IMR-90 (cell line): ENCODE results near the gene RNF31.
A peak's percentile ranks its signal among the peaks of the same experiment; 100 is the strongest.

Experiments used
- CEBPB ChIP-seq: IDR thresholded peaks from 2 replicates; pipeline ENCODE4 v1.6.1; 2012; ENCODE audit warnings: low read depth, low read length, improper control_type of control experiment
- CHD1 ChIP-seq: IDR thresholded peaks from 2 replicates; pipeline ENCODE4 v1.6.1; 2012; ENCODE audit warnings: low read depth, low read length, improper control_type of control experiment
- CTCF ChIP-seq: conservative IDR thresholded peaks from 2 replicates; pipeline ENCODE4 v1.5.1; 2012; ENCODE audit warnings: mild to moderate bottlenecking, low read depth, low read length, improper control_type of control experiment
- MAFK ChIP-seq: IDR thresholded peaks from 2 replicates; pipeline ENCODE4 v1.6.1; 2012; ENCODE audit warnings: low read depth, low read length, improper control_type of control experiment
- MAZ ChIP-seq: IDR thresholded peaks from 2 replicates; pipeline ENCODE4 v1.6.1; 2012; ENCODE audit warnings: low read depth, mild to moderate bottlenecking, low read length, improper control_type of control experiment, moderate library complexity, borderline replicate concordance
- MXI1 ChIP-seq: IDR thresholded peaks from 2 replicates; pipeline ENCODE4 v1.6.1; 2012; ENCODE audit warnings: low read depth, mild to moderate bottlenecking, low read length, moderate library complexity, borderline replicate concordance
- NFE2L2 ChIP-seq: fragments of 150-350 bp; IDR thresholded peaks from 2 replicates; pipeline ENCODE4 v1.6.1; 2016; ENCODE audit warnings: low read depth, mild to moderate bottlenecking, low read length
- POLR2A ChIP-seq: IDR thresholded peaks from 2 replicates; pipeline ENCODE4 v1.6.1; 2012; ENCODE audit warnings: mild to moderate bottlenecking, low read depth, low read length
- RFX5 ChIP-seq: IDR thresholded peaks from 2 replicates; pipeline ENCODE4 v1.8.0; 2012; ENCODE audit warnings: low read depth, mild to moderate bottlenecking, low read length, moderate library complexity

- TF ChIP-seq RFX5 (no peak), CTCF (no peak), POLR2A (peak; percentile 66; the same call in 1 of the 2 replicates), CEBPB (no peak), NFE2L2 (no peak), CHD1 (no peak), MXI1 (peak; percentile 88), MAFK (no peak), MAZ (peak; percentile 89; the same call in 1 of the 2 replicates)
These were observed 783 bp upstream of the RNF31 start, which contains the start of gene PSME2 for GRCh38 chr14:24146453-24146977.
